ENCODE measurements around the gene NDUFAF2.

Gene NDUFAF2

GRCh38 chr5:61114441-61114840 is 169.4 kb downstream of the NDUFAF2 start:
- ChIA-PET POLR2A (no interaction called here), CTCF (no interaction called here)
- no peak for DNase-seq (ENCODE audit: extremely low spot score)
- no peak for TF ChIP-seq CTCF (IDR thresholded peaks at IDR 0.05; ENCODE audit: control extremely low read depth, extremely low read depth, low read depth, missing control alignments)

- ChIA-PET POLR2A (no interaction called here), CTCF (no interaction called here)
- TF ChIP-seq CTCF (IDR thresholded peaks at IDR 0.05; ENCODE audit: control extremely low read depth, extremely low read depth, low read depth, missing control alignments), result no peak
- peak; percentile 5 for DNase-seq (ENCODE audit: extremely low spot score)
These were observed 171.0 kb downstream of the NDUFAF2 start for GRCh38 chr5:61115968-61116367.

- TF ChIP-seq CTCF (IDR thresholded peaks at IDR 0.05; ENCODE audit: control extremely low read depth, extremely low read depth, low read depth, missing control alignments), result no peak
- CTCF ChIA-PET, result interaction anchor here (1.9 kb wide), 1 partner anchor 9 kb away, joined by 6 read pairs; no protein-coding TSS in a partner anchor
- POLR2A ChIA-PET, result no interaction called here
- no peak for DNase-seq (ENCODE audit: extremely low spot score)
These were observed 174.1 kb downstream of the NDUFAF2 start for GRCh38 chr5:61119066-61119465.

GRCh38 chr5:61120534-61120933 is 175.5 kb downstream of the NDUFAF2 start:
- TF ChIP-seq CTCF (IDR thresholded peaks at IDR 0.05; ENCODE audit: control extremely low read depth, extremely low read depth, low read depth, missing control alignments), result no peak
- CTCF ChIA-PET, result no interaction called here
- DNase-seq (ENCODE audit: extremely low spot score), result no peak
- POLR2A ChIA-PET, result no interaction called here

- no peak for TF ChIP-seq CTCF (IDR thresholded peaks at IDR 0.05; ENCODE audit: control extremely low read depth, extremely low read depth, low read depth, missing control alignments)
- ChIA-PET CTCF (no interaction called here), POLR2A (no interaction called here)
- DNase-seq (ENCODE audit: extremely low spot score), result no peak
These were observed 178.1 kb downstream of the NDUFAF2 start for GRCh38 chr5:61123145-61123544.

- CTCF ChIA-PET, result no interaction called here
- POLR2A ChIA-PET, result no interaction called here
- DNase-seq (ENCODE audit: extremely low spot score), result no peak
- no peak for TF ChIP-seq CTCF (IDR thresholded peaks at IDR 0.05; ENCODE audit: control extremely low read depth, extremely low read depth, low read depth, missing control alignments)
These were observed 185.3 kb downstream of the NDUFAF2 start for GRCh38 chr5:61130289-61130688.

GRCh38 chr5:61132559-61132958 is 187.6 kb downstream of the NDUFAF2 start:
- POLR2A ChIA-PET, result no interaction called here
- CTCF ChIA-PET, result interaction anchor here (1.0 kb wide), 1 partner anchor 9 kb away, joined by 3 read pairs; no protein-coding TSS in a partner anchor
- no peak for TF ChIP-seq CTCF (IDR thresholded peaks at IDR 0.05; ENCODE audit: control extremely low read depth, extremely low read depth, low read depth, missing control alignments)
- no peak for DNase-seq (ENCODE audit: extremely low spot score)

Data from GM10248 (cell line).